Heart right ventricle (tissue), 16 donors: ENCODE measurements around the gene TBXT. TPM values are rescaled to one million over a fixed set of nuclear protein-coding genes. Genes with fewer than 3 reads are reported as not detected.

Experiments
- ATAC-seq, 8 donors: fragments of 200-7000 bp; cut with Tn5 transposase; one replicate each; pipeline ENCODE4 v1.9.1; 2020; ENCODE audit warnings: mild to moderate bottlenecking in 8 of 8, moderate library complexity in 8 of 8, moderate number of reproducible peaks in 1 of 8
- DNase-seq, 2 donors: peaks; one replicate each; pipeline ENCODE4 v3.0.0-alpha.2; 2020
- H3K27ac ChIP-seq, 10 donors: fragments of 200-600 bp; sonication (generic) in 2 of 10; one replicate each; pipeline versions ENCODE4 v1.5.0 to v1.8.0; 2020 to 2022; ENCODE audit warnings: mild to moderate bottlenecking in 3 of 10
- H3K27me3 ChIP-seq, 7 donors: fragments of 200-600 bp; one replicate each; pipeline ENCODE4 v1.8.0; 2021 to 2022; ENCODE audit warnings: mild to moderate bottlenecking in 2 of 7
- H3K36me3 ChIP-seq, 9 donors: fragments of 200-600 bp; sonication (generic) in 1 of 9; one replicate each; pipeline versions ENCODE4 v1.5.0 to v1.8.0; 2020 to 2022; ENCODE audit warnings: mild to moderate bottlenecking in 2 of 9
- H3K4me1 ChIP-seq, 9 donors: fragments of 200-600 bp; sonication (generic) in 1 of 9; one replicate each; pipeline versions ENCODE4 v1.5.0 to v1.8.0; 2020 to 2022; ENCODE audit warnings: mild to moderate bottlenecking in 4 of 9
- H3K4me3 ChIP-seq, 10 donors: fragments of 200-600 bp; sonication (generic) in 2 of 10; one replicate each; pipeline versions ENCODE4 v1.5.0 to v1.8.0; 2020 to 2022; ENCODE audit warnings: mild to moderate bottlenecking in 7 of 10, moderate library complexity in 2 of 10
- H3K9me3 ChIP-seq, 11 donors: fragments of 200-600 bp in 10 of 11; sonication (generic) in 2 of 11; one replicate each; pipeline versions ENCODE4 v1.5.0 to v1.8.0; 2013 to 2022; ENCODE audit warnings: mild to moderate bottlenecking in 2 of 11, control low read depth in 1 of 11, moderate library complexity in 1 of 11
- WGBS, 2 donors: extraction: QIAGEN DNeasy Blood & Tissue Kit; methylation state at CpG; one replicate each; pipeline ENCODE4 v1.1.7; 2013; ENCODE audit warnings: inconsistent platforms in 1 of 2; 5-methylcytosine and 5-hydroxymethylcytosine counted together
- intact Hi-C, 10 donors: fragments of 100-400 bp; cut with DNase I; formaldehyde crosslinking; loops; one replicate each; pipeline versions ENCODE4 v1.11.1 to v1.14.2; 2022
- polyA plus RNA-seq, 2 donors: library from polyadenylated mRNA; stranded (reverse); fragments of 200-250 nt; gene quantifications; one replicate each; pipeline ENCODE4 v1.2.3, GENCODE V29; 2013
- total RNA-seq, 10 donors: library from RNA; stranded (reverse); fragmentation: NEBNext Ultra II Directional in 3 of 10; extraction: Animal tissue kit (Norgen Biotek cat#: 25700) in 3 of 10; gene quantifications; one replicate each; pipeline versions ENCODE4 v1.2.1 to v1.2.4, GENCODE V29; 2021 to 2023
- TF ChIP-seq, protein P1 (sequence below), 9 donors: fragments of 200-600 bp; sonication (generic) in 2 of 9; IDR thresholded peaks; one replicate each; pipeline versions ENCODE4 v1.5.0 to v1.8.0; 2021 to 2022; ENCODE audit warnings: antibody characterized with exemption in 9 of 9, mild to moderate bottlenecking in 5 of 9, moderate library complexity in 1 of 9
- donor health status: Arrhythmogenic right ventricular cardiomyopathy.
- donor health status: ischemic (EF 13 %, LVEDD 7.1; RV severe dilation, severe dysfunction).
- donor health status: healthy with polysubstance abuse.
- donor health status: DM: no; HTN: yes; CAD: no.
- donor health status: DM: no; HTN: no; CAD: no.
- donor health status: ischemic (EF 25% LVEDD 6.9; RV normal size, moderate dysfunction).
- donor health status: ischemic (EF 25% LVEDD 5.7; RV mildly dilated, moderate dysfunction).
- donor health status: healthy.
- donor health status: DM: yes; HTN: yes; CAD: no.
- donor health status: Ischemic cardiomyopathy.
- donor health status: ischemic (EF 35%, LVEDD 5.7; RV mildly dilated, moderate dysfunction).
- donor health status: nonischemic (EF 11% LVEDD 7.7; RV severe dilation, severe dysfunction).
- donor health status: DM: yes; HTN: yes; CAD: no.
- donor health status: PGD.
- donor health status: ischemic (EF 29% LVEDD 5.4; RV normal size, mild dysfunction).
- donor health status: nonischemic (EF 23%, LVEDD 6.1; RV moderate dilation, normal function).

The TBXT gene
- total and polyA plus RNA-seq, 12 donors, result not detected

DNA sequence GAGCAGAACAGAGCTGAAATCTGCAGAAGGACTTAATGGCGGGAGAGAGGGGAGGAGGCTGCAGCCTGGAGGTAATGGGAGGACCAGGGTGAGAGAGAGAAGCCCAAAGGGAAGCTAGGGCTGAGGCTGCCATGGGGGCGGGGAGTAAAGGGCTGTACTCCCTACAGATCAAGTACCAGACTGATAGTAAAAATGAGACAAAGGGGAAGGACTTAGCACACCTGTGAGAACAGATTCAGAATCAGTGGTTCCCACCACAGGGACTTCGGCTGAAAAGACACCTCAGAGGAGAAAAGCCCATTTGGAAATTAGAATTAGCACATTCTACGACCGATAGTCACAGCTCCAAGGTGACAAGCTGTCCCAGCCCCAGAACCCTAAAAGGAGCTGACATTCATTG, 6.4 kb upstream of the TBXT start:
- intact Hi-C loops, result no loop called here
- H3K9me3 ChIP-seq, result no peaks in the 10 kb centered on the region
- WGBS, 2 donors, result 10 to 13% methylated on average over 5 of the region's 5 CpGs
- TF ChIP-seq, protein P1, sequence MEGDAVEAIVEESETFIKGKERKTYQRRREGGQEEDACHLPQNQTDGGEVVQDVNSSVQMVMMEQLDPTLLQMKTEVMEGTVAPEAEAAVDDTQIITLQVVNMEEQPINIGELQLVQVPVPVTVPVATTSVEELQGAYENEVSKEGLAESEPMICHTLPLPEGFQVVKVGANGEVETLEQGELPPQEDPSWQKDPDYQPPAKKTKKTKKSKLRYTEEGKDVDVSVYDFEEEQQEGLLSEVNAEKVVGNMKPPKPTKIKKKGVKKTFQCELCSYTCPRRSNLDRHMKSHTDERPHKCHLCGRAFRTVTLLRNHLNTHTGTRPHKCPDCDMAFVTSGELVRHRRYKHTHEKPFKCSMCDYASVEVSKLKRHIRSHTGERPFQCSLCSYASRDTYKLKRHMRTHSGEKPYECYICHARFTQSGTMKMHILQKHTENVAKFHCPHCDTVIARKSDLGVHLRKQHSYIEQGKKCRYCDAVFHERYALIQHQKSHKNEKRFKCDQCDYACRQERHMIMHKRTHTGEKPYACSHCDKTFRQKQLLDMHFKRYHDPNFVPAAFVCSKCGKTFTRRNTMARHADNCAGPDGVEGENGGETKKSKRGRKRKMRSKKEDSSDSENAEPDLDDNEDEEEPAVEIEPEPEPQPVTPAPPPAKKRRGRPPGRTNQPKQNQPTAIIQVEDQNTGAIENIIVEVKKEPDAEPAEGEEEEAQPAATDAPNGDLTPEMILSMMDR (IDR thresholded peaks at IDR 0.05), result no peak
- no peak overlapping the region for H3K27ac ChIP-seq
- DNase-seq (no peak), ATAC-seq (no peak)
- no peak overlapping the region for H3K4me3 ChIP-seq
- H3K27me3 ChIP-seq, result peaks cover 1 to 70% (median 51%) of the 10 kb centered on the region in 7 donors
- H3K4me1 ChIP-seq, result peaks cover 2 to 20% (median 15%) of the 10 kb centered on the region in 9 donors
- H3K36me3 ChIP-seq, result no peaks in the 10 kb centered on the region

DNA sequence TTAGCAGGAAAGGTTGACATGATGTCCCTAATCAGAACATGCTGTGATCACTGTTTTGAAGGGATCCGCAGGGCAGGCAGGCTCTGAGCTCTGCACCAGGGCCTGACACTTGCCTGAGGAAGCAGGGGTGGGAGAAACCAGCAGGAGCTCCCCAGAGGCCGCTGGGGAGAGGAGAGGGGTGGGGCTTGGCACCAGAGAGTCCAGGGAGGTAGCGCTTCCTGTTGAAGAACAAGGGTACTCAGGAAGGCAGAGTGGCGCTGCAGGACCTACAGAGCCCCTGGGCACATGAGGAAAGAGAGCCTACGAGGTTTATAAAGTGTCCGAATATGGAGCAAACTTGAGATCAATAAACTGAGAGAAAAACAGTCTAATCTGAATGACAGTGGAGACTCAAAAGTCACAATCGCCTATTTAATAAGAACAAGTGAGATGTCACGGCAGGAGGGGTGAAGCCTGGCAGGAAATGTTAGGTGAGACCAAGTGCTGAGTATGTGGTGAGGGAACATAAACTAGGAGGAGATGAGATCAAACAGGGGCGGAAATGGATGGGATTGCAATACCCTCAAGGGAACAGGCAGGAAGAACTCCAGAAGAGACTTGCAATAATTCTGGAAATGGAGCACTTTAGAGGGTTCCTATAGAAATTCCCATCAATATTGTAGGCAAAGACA, 5.8 kb upstream of the TBXT start:
- WGBS, 2 donors, result 3 to 5% methylated on average over 9 of the region's 9 CpGs
- Histone ChIP-seq H3K4me3 (no peak overlapping the region), H3K27me3 (peaks cover 6 to 76% (median 58%) of the 10 kb centered on the region in 7 donors), H3K36me3 (no peaks in the 10 kb centered on the region), H3K27ac (no peak overlapping the region), H3K4me1 (peaks cover 3 to 26% (median 21%) of the 10 kb centered on the region in 9 donors), H3K9me3 (no peaks in the 10 kb centered on the region)
- intact Hi-C loops, result no loop called here
- ATAC-seq, result peak in 4 of 8 donors; percentile 41 to 51 (median 44)
- TF ChIP-seq, protein P1 (IDR thresholded peaks at IDR 0.05), result no peak
- no peak for DNase-seq

DNA sequence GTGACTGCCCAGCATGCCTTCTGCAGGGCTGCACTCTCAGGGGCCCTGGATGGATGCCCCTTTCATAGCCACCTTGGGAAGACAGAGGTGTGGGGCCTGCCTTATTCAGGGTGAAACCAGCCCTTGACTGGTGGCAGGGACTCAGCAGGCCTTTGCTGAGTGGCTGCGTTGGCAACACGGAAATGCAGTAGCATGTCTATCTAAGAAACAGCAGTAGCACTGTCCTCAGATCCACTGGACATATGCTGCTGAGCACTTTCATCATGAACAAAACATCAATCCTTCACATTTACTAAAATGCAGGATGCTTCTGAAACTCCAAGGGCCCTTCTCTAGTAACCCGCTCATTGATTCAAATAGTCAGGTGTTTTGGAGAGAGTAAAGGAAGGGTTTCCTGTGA, 4.9 kb upstream of the TBXT start:
- peaks cover 3 to 35% (median 29%) of the 10 kb centered on the region in 9 donors for H3K4me1 ChIP-seq
- H3K27ac ChIP-seq, result no peak overlapping the region
- H3K27me3 ChIP-seq, result peaks cover 14 to 80% (median 66%) of the 10 kb centered on the region in 7 donors
- TF ChIP-seq, protein P1 (IDR thresholded peaks at IDR 0.05), result no peak
- ATAC-seq, result no peak
- H3K9me3 ChIP-seq, result no peaks in the 10 kb centered on the region
- intact Hi-C loops, result no loop called here
- no peaks in the 10 kb centered on the region for H3K36me3 ChIP-seq
- H3K4me3 ChIP-seq, result no peak overlapping the region
- WGBS, 2 donors, result 78 to 83% methylated on average over 3 of the region's 3 CpGs
- DNase-seq, result no peak

DNA sequence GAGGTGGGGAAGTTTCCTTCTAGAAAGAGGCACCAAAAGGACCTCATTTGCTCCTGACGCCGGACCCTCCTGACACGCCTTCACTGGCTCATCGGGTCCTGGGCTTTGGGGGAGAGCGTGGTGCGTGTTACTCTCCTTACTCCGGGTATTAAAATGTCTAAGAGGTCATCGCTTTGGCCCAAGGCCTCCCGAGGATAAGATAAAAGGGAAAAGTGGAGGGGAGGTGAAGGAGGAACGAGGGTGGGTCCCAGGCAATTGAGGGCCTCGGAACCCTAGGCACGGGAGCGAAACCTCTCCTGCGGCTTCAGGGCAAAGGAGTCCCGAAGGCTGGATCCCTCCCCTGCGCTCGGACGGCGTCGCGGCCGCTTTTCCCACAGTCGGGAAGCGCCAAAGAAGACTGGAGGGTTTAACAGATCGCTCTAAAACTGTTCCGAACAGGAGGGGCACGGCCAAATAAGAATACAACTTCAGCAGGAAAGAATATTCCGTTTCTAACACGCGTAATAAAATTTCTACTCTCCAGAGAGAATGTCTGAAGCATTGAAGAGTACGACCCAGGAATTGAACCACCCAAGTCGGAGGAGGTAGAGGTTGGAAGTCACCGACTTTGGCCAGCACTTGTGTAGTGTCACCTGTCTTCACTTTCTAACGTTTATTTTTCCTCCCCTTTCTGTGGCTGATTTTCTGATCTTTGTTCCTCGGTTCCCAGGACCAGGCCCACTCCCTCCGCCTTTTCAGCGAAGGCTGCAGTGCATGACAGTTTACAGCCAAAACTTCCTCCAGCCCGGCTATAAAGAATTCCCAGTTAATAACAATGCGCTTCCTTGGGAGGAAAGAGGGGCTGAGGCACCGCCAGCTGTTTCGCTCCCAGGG, 2.1 kb upstream of the TBXT start:
- intact Hi-C loops, result loop anchor here in 1 of 10 donors (10.0 kb wide), 1 partner anchor 235 kb away; no protein-coding TSS in a partner anchor
- no peak overlapping the region for H3K4me3 ChIP-seq
- 14 to 20% methylated on average over 41 of the region's 41 CpGs for WGBS, 2 donors
- no peaks in the 10 kb centered on the region for H3K9me3 ChIP-seq
- ATAC-seq, result no peak
- DNase-seq, result no peak
- H3K4me1 ChIP-seq, result peaks cover 10 to 50% (median 34%) of the 10 kb centered on the region in 9 donors
- no peak overlapping the region for H3K27ac ChIP-seq
- H3K36me3 ChIP-seq, result no peaks in the 10 kb centered on the region
- TF ChIP-seq, protein P1 (IDR thresholded peaks at IDR 0.05), result no peak
- H3K27me3 ChIP-seq, result peaks cover 29 to 98% (median 94%) of the 10 kb centered on the region in 7 donors
